ENCODE data around the gene ESR1. TPM values are rescaled to one million over a fixed set of nuclear protein-coding genes. Genes with fewer than 3 reads are reported as not detected.

The ESR1 gene
- total and polyA plus RNA-seq, 2 donors (not counting 1 experiment from before 2014, with no cell fraction given) = 0.06 to 0.50 TPM

GRCh38 chr6:152117156-152118133, 310.0 kb downstream of the ESR1 start:
- H3K36me3 ChIP-seq (ENCODE audit: control insufficient read depth, insufficient read depth, low read length) = peaks cover 1% of the 10 kb centered on the region
- TF ChIP-seq CTCF (conservative IDR thresholded peaks at IDR 0.05 in 1 of 2, IDR thresholded peaks at IDR 0.05 in 1 of 2; ENCODE audit: low read depth in 1 of 2, low read length in 2 of 2) = no peak
- no peak for TF ChIP-seq EZH2 (IDR thresholded peaks at IDR 0.05; ENCODE audit: low read length, missing control alignments)
- H3K4me2 ChIP-seq (ENCODE audit: extremely low read depth, insufficient read depth, low read length) = no peak overlapping the region
- no peak overlapping the region for H3K4me3 ChIP-seq (replicated peaks in 1 of 4; ENCODE audit: control extremely low read depth in 1 of 4, insufficient read depth in 1 of 4, low read depth in 3 of 4, low read length in 4 of 4)
- no peaks in the 10 kb centered on the region for H3K79me2 ChIP-seq (ENCODE audit: control insufficient read depth, insufficient read depth, low read length)
- no peak for DNase-seq (ENCODE audit: low read depth in 2 of 2)
- no peaks in the 10 kb centered on the region for H3K9me3 ChIP-seq (ENCODE audit: control insufficient read depth, insufficient read depth, low read depth, low read length)
- no peak overlapping the region for H3K9ac ChIP-seq (ENCODE audit: insufficient read depth, low read length)
- no peaks in the 10 kb centered on the region for H4K20me1 ChIP-seq (ENCODE audit: control insufficient read depth, extremely low read depth, insufficient read depth, low read length)
- no peaks in the 10 kb centered on the region for H3K4me1 ChIP-seq (ENCODE audit: control insufficient read depth, extremely low read depth, insufficient read depth, low read length)
- no peak overlapping the region for H2AFZ ChIP-seq (ENCODE audit: low read length)
- no peak overlapping the region for H3K27ac ChIP-seq (ENCODE audit: insufficient read depth, low read length)
- no peaks in the 10 kb centered on the region for H3K27me3 ChIP-seq (ENCODE audit: control insufficient read depth, insufficient read depth, low read length)

GRCh38 chr6:152118224-152118623, 310.7 kb downstream of the ESR1 start:
- Histone ChIP-seq H3K4me1 (ENCODE audit: control insufficient read depth, extremely low read depth, insufficient read depth, low read length) (no peaks in the 10 kb centered on the region), H3K79me2 (ENCODE audit: control insufficient read depth, insufficient read depth, low read length) (no peaks in the 10 kb centered on the region), H4K20me1 (ENCODE audit: control insufficient read depth, extremely low read depth, insufficient read depth, low read length) (no peaks in the 10 kb centered on the region), H3K9ac (ENCODE audit: insufficient read depth, low read length) (no peak overlapping the region), H3K27ac (ENCODE audit: insufficient read depth, low read length) (no peak overlapping the region), H3K4me2 (ENCODE audit: extremely low read depth, insufficient read depth, low read length) (no peak overlapping the region), H3K36me3 (ENCODE audit: control insufficient read depth, insufficient read depth, low read length) (peaks cover 1% of the 10 kb centered on the region), H2AFZ (ENCODE audit: low read length) (no peak overlapping the region), H3K27me3 (ENCODE audit: control insufficient read depth, insufficient read depth, low read length) (no peaks in the 10 kb centered on the region), H3K4me3 (replicated peaks in 1 of 4; ENCODE audit: control extremely low read depth in 1 of 4, insufficient read depth in 1 of 4, low read depth in 3 of 4, low read length in 4 of 4) (no peak overlapping the region), H3K9me3 (ENCODE audit: control insufficient read depth, insufficient read depth, low read depth, low read length) (no peaks in the 10 kb centered on the region)
- DNase-seq (ENCODE audit: low read depth in 2 of 2) = no peak
- TF ChIP-seq EZH2 (IDR thresholded peaks at IDR 0.05; ENCODE audit: low read length, missing control alignments) (no peak), CTCF (conservative IDR thresholded peaks at IDR 0.05 in 1 of 2, IDR thresholded peaks at IDR 0.05 in 1 of 2; ENCODE audit: low read depth in 1 of 2, low read length in 2 of 2) (no peak)

- Histone ChIP-seq H3K9me3 (ENCODE audit: control insufficient read depth, insufficient read depth, low read depth, low read length) (no peaks in the 10 kb centered on the region), H3K4me3 (replicated peaks in 1 of 4; ENCODE audit: control extremely low read depth in 1 of 4, insufficient read depth in 1 of 4, low read depth in 3 of 4, low read length in 4 of 4) (no peak overlapping the region), H4K20me1 (ENCODE audit: control insufficient read depth, extremely low read depth, insufficient read depth, low read length) (no peaks in the 10 kb centered on the region), H2AFZ (ENCODE audit: low read length) (no peak overlapping the region), H3K4me2 (ENCODE audit: extremely low read depth, insufficient read depth, low read length) (no peak overlapping the region), H3K27ac (ENCODE audit: insufficient read depth, low read length) (no peak overlapping the region), H3K9ac (ENCODE audit: insufficient read depth, low read length) (no peak overlapping the region), H3K79me2 (ENCODE audit: control insufficient read depth, insufficient read depth, low read length) (no peaks in the 10 kb centered on the region), H3K27me3 (ENCODE audit: control insufficient read depth, insufficient read depth, low read length) (no peaks in the 10 kb centered on the region), H3K36me3 (ENCODE audit: control insufficient read depth, insufficient read depth, low read length) (peaks cover 1% of the 10 kb centered on the region), H3K4me1 (ENCODE audit: control insufficient read depth, extremely low read depth, insufficient read depth, low read length) (no peaks in the 10 kb centered on the region)
- DNase-seq (ENCODE audit: low read depth in 2 of 2) = no peak
- TF ChIP-seq EZH2 (IDR thresholded peaks at IDR 0.05; ENCODE audit: low read length, missing control alignments) = no peak
- no peak for TF ChIP-seq CTCF (conservative IDR thresholded peaks at IDR 0.05 in 1 of 2, IDR thresholded peaks at IDR 0.05 in 1 of 2; ENCODE audit: low read depth in 1 of 2, low read length in 2 of 2)
Measured at GRCh38 chr6:152118678-152119077, 311.2 kb downstream of the ESR1 start.

All from fibroblast of lung (primary cell).